ENCODE results near the gene ANXA11.

ANXA11 gene

GRCh38 chr10:80155696-80156215, 49.6 kb downstream of the ANXA11 start:
- Mint-ChIP-seq H3K27ac (peak overlapping the region; percentile 38 to 66 (median 66)), H3K9me3 (peaks cover 2% of the 10 kb centered on the region), H3K27me3 (ENCODE audit: low read depth) (peaks cover 4% of the 10 kb centered on the region), H3K36me3 (ENCODE audit: low read depth) (peaks cover 51% of the 10 kb centered on the region), H3K4me3 (no peak overlapping the region), H3K4me1 (peaks cover 52% of the 10 kb centered on the region)
- no peak for TF ChIP-seq CTCF (IDR thresholded peaks at IDR 0.05; ENCODE audit: unreplicated experiment in 3 of 3)

- peak overlapping the region in 2 of 3 experiments; percentile 66 for H3K27ac Mint-ChIP-seq
- peaks cover 48% of the 10 kb centered on the region for H3K4me1 Mint-ChIP-seq
- peaks cover 54% of the 10 kb centered on the region for H3K36me3 Mint-ChIP-seq (ENCODE audit: low read depth)
- peaks cover 6% of the 10 kb centered on the region for H3K9me3 Mint-ChIP-seq
- H3K27me3 Mint-ChIP-seq (ENCODE audit: low read depth), result peaks cover 4% of the 10 kb centered on the region
- no peak for TF ChIP-seq CTCF (IDR thresholded peaks at IDR 0.05; ENCODE audit: unreplicated experiment in 3 of 3)
- H3K4me3 Mint-ChIP-seq, result no peak overlapping the region
Measured at GRCh38 chr10:80154978-80155695, 50.2 kb downstream of the ANXA11 start.

- H3K4me3 Mint-ChIP-seq, result no peak overlapping the region
- H3K4me1 Mint-ChIP-seq, result peaks cover 43% of the 10 kb centered on the region
- H3K27ac Mint-ChIP-seq, result peak overlapping the region in 2 of 3 experiments; percentile 66
- H3K36me3 Mint-ChIP-seq (ENCODE audit: low read depth), result peaks cover 52% of the 10 kb centered on the region
- TF ChIP-seq CTCF (IDR thresholded peaks at IDR 0.05; ENCODE audit: unreplicated experiment in 3 of 3), result no peak
- H3K27me3 Mint-ChIP-seq (ENCODE audit: low read depth), result peaks cover 4% of the 10 kb centered on the region
- H3K9me3 Mint-ChIP-seq, result peaks cover 7% of the 10 kb centered on the region
Measured at GRCh38 chr10:80154626-80154977, 50.7 kb downstream of the ANXA11 start.

- no peak overlapping the region for H3K4me3 Mint-ChIP-seq
- peaks cover 4% of the 10 kb centered on the region for H3K27me3 Mint-ChIP-seq (ENCODE audit: low read depth)
- peaks cover 15% of the 10 kb centered on the region for H3K9me3 Mint-ChIP-seq
- peaks cover 55% of the 10 kb centered on the region for H3K36me3 Mint-ChIP-seq (ENCODE audit: low read depth)
- H3K27ac Mint-ChIP-seq, result no peak overlapping the region
- no peak for TF ChIP-seq CTCF (IDR thresholded peaks at IDR 0.05; ENCODE audit: unreplicated experiment in 3 of 3)
- peaks cover 31% of the 10 kb centered on the region for H3K4me1 Mint-ChIP-seq
Measured at GRCh38 chr10:80153460-80153859, 51.9 kb downstream of the ANXA11 start.

- peaks cover 50% of the 10 kb centered on the region for H3K36me3 Mint-ChIP-seq (ENCODE audit: low read depth)
- peaks cover 4% of the 10 kb centered on the region for H3K27me3 Mint-ChIP-seq (ENCODE audit: low read depth)
- no peak overlapping the region for H3K27ac Mint-ChIP-seq
- TF ChIP-seq CTCF (IDR thresholded peaks at IDR 0.05; ENCODE audit: unreplicated experiment in 3 of 3), result no peak
- no peak overlapping the region for H3K4me3 Mint-ChIP-seq
- peaks cover 25% of the 10 kb centered on the region for H3K4me1 Mint-ChIP-seq
- H3K9me3 Mint-ChIP-seq, result peaks cover 15% of the 10 kb centered on the region
Measured at GRCh38 chr10:80152820-80153219, 52.5 kb downstream of the ANXA11 start.

GRCh38 chr10:80150172-80150571, 55.2 kb downstream of the ANXA11 start:
- Mint-ChIP-seq H3K27ac (no peak overlapping the region), H3K4me3 (no peak overlapping the region), H3K27me3 (ENCODE audit: low read depth) (peaks cover 4% of the 10 kb centered on the region), H3K9me3 (peaks cover 15% of the 10 kb centered on the region), H3K4me1 (peaks cover 5% of the 10 kb centered on the region), H3K36me3 (ENCODE audit: low read depth) (peaks cover 30% of the 10 kb centered on the region)
- no peak for TF ChIP-seq CTCF (IDR thresholded peaks at IDR 0.05; ENCODE audit: unreplicated experiment in 3 of 3)
